Measurements from ENCODE around the gene TXNRD3.

The TXNRD3 gene

GRCh38 chr3:126666658-126667528, 12.0 kb upstream of the TXNRD3 start:
- H3K4me2 ChIP-seq = no peak overlapping the region
- 0 out of 22 replicates have a peak, but pooled peaks cover 0 to 10% (median 0%) of the 10 kb centered on the region in 11 experiments for H4K20me1 ChIP-seq
- H3K9ac ChIP-seq = no peak overlapping the region
- peaks cover 0 to 8% (median 0%) of the 10 kb centered on the region in 11 experiments; a peak in 5 of 22 replicates for H3K9me3 ChIP-seq (replicated peaks in 1 of 11)
- H3K36me3 ChIP-seq = no peaks in the 10 kb centered on the region
- H3K4me3 ChIP-seq = no peak overlapping the region
- H3K27me3 ChIP-seq = no peaks in the 10 kb centered on the region
- no peak overlapping the region for H3K27ac ChIP-seq
- peaks cover 0 to 14% (median 2%) of the 10 kb centered on the region in 10 experiments; a peak in 8 of 20 replicates for H3K4me1 ChIP-seq
- TF ChIP-seq Cebpa-rat (IDR thresholded peaks at IDR 0.05) = no peak

GRCh38 chr3:126665959-126666657, 11.2 kb upstream of the TXNRD3 start:
- no peaks in the 10 kb centered on the region for H3K27me3 ChIP-seq
- H3K27ac ChIP-seq = no peak overlapping the region
- peaks cover 0 to 8% (median 2%) of the 10 kb centered on the region in 10 experiments; a peak in 7 of 20 replicates for H3K4me1 ChIP-seq
- H3K9ac ChIP-seq = no peak overlapping the region
- H3K4me2 ChIP-seq = peak overlapping the region in 6 of 11 experiments; percentile 2 to 38 (median 21); a peak in 6 of 22 replicates
- no peak overlapping the region for H3K4me3 ChIP-seq
- TF ChIP-seq Cebpa-rat (IDR thresholded peaks at IDR 0.05) = no peak
- H3K9me3 ChIP-seq (replicated peaks in 1 of 11) = peaks cover 5 to 12% (median 8%) of the 10 kb centered on the region in 11 experiments; a peak in 20 of 22 replicates
- no peaks in the 10 kb centered on the region for H3K36me3 ChIP-seq
- H4K20me1 ChIP-seq = 0 out of 22 replicates have a peak, but pooled peaks cover 0 to 10% (median 0%) of the 10 kb centered on the region in 11 experiments

GRCh38 chr3:126665221-126665936, 10.5 kb upstream of the TXNRD3 start:
- Histone ChIP-seq H3K4me2 (peak overlapping the region in 5 of 11 experiments; percentile 2 to 38 (median 28); a peak in 5 of 22 replicates), H4K20me1 (0 out of 22 replicates have a peak, but pooled peaks cover 0 to 10% (median 0%) of the 10 kb centered on the region in 11 experiments), H3K4me3 (no peak overlapping the region), H3K36me3 (no peaks in the 10 kb centered on the region), H3K4me1 (peaks cover 0 to 6% (median 2%) of the 10 kb centered on the region in 10 experiments; a peak in 6 of 20 replicates), H3K9ac (no peak overlapping the region), H3K9me3 (replicated peaks in 1 of 11) (peaks cover 11 to 18% (median 14%) of the 10 kb centered on the region in 11 experiments; a peak in 20 of 22 replicates), H3K27ac (no peak overlapping the region), H3K27me3 (no peaks in the 10 kb centered on the region)
- TF ChIP-seq Cebpa-rat (IDR thresholded peaks at IDR 0.05) = no peak

- no peaks in the 10 kb centered on the region for H3K27me3 ChIP-seq
- no peak overlapping the region for H3K9ac ChIP-seq
- H4K20me1 ChIP-seq = 0 out of 22 replicates have a peak, but pooled peaks cover 0 to 10% (median 0%) of the 10 kb centered on the region in 11 experiments
- H3K4me3 ChIP-seq = no peak overlapping the region
- H3K4me2 ChIP-seq = no peak overlapping the region
- TF ChIP-seq Cebpa-rat (IDR thresholded peaks at IDR 0.05) = no peak
- H3K9me3 ChIP-seq (replicated peaks in 1 of 11) = peaks cover 11 to 25% (median 17%) of the 10 kb centered on the region in 11 experiments; a peak in 20 of 22 replicates
- no peak overlapping the region for H3K27ac ChIP-seq
- peaks cover 0 to 6% (median 2%) of the 10 kb centered on the region in 10 experiments; a peak in 6 of 20 replicates for H3K4me1 ChIP-seq
- no peaks in the 10 kb centered on the region for H3K36me3 ChIP-seq
Measured at GRCh38 chr3:126664591-126665214, 9.8 kb upstream of the TXNRD3 start.

- no peak overlapping the region for H3K4me2 ChIP-seq
- peaks cover 17 to 34% (median 25%) of the 10 kb centered on the region in 11 experiments for H3K9me3 ChIP-seq (replicated peaks in 1 of 11)
- TF ChIP-seq Cebpa-rat (IDR thresholded peaks at IDR 0.05) = no peak
- H3K36me3 ChIP-seq = no peaks in the 10 kb centered on the region
- 0 out of 22 replicates have a peak, but pooled peaks cover 0 to 10% (median 0%) of the 10 kb centered on the region in 11 experiments for H4K20me1 ChIP-seq
- no peaks in the 10 kb centered on the region for H3K27me3 ChIP-seq
- no peak overlapping the region for H3K9ac ChIP-seq
- H3K4me3 ChIP-seq = no peak overlapping the region
- peaks cover 0 to 6% (median 2%) of the 10 kb centered on the region in 10 experiments; a peak in 6 of 20 replicates for H3K4me1 ChIP-seq
- no peak overlapping the region for H3K27ac ChIP-seq
Measured at GRCh38 chr3:126663750-126664149, 8.8 kb upstream of the TXNRD3 start.

GRCh38 chr3:126663257-126663656, 8.3 kb upstream of the TXNRD3 start:
- H3K36me3 ChIP-seq = no peaks in the 10 kb centered on the region
- no peaks in the 10 kb centered on the region for H3K27me3 ChIP-seq
- no peak overlapping the region for H3K9ac ChIP-seq
- no peak overlapping the region for H3K4me2 ChIP-seq
- no peak for TF ChIP-seq Cebpa-rat (IDR thresholded peaks at IDR 0.05)
- no peak overlapping the region for H3K27ac ChIP-seq
- H4K20me1 ChIP-seq = 0 out of 22 replicates have a peak, but pooled peaks cover 0 to 10% (median 0%) of the 10 kb centered on the region in 11 experiments
- no peak overlapping the region for H3K4me3 ChIP-seq
- peaks cover 0 to 6% (median 2%) of the 10 kb centered on the region in 10 experiments; a peak in 6 of 20 replicates for H3K4me1 ChIP-seq
- H3K9me3 ChIP-seq (replicated peaks in 1 of 11) = peaks cover 21 to 39% (median 30%) of the 10 kb centered on the region in 11 experiments

- peaks cover 0 to 4% (median under 1%) of the 10 kb centered on the region in 11 experiments; a peak in 6 of 22 replicates for H3K27me3 ChIP-seq
- no peak overlapping the region for H3K9ac ChIP-seq
- TF ChIP-seq Cebpa-rat (IDR thresholded peaks at IDR 0.05) = no peak
Measured at GRCh38 chr3:126661532-126662364, 6.8 kb upstream of the TXNRD3 start.

More at GRCh38 chr3:126661532-126662364, 6.8 kb upstream of the TXNRD3 start:
- H3K9me3 ChIP-seq (replicated peaks in 1 of 11) = peaks cover 24 to 46% (median 33%) of the 10 kb centered on the region in 11 experiments
- H3K27ac ChIP-seq = no peak overlapping the region
- H3K4me3 ChIP-seq = no peak overlapping the region
- peaks cover 0 to 10% (median 0%) of the 10 kb centered on the region in 11 experiments; a peak in 1 of 22 replicates for H4K20me1 ChIP-seq
- no peak overlapping the region for H3K4me2 ChIP-seq
- peaks cover 0 to 7% (median 2%) of the 10 kb centered on the region in 10 experiments; a peak in 6 of 20 replicates for H3K4me1 ChIP-seq
- no peaks in the 10 kb centered on the region for H3K36me3 ChIP-seq
